Upper lobe of left lung (tissue), 6 donors: ENCODE results near the gene TRIM16. TPM values are rescaled to one million over a fixed set of nuclear protein-coding genes. Genes with fewer than 3 reads are reported as not detected.
"Not testable (repeated sequence)": the region's sequence is repeated elsewhere in the genome, so short reads cannot be mapped to it uniquely, and the experiment has no call there.

Source experiments
- ATAC-seq, 2 donors: fragments of 200-7000 bp; cut with Tn5 transposase; one replicate each; pipeline ENCODE4 v1.9.1; 2022; ENCODE audit warnings: mild to moderate bottlenecking in 2 of 2, moderate library complexity in 2 of 2; ENCODE audit not compliant: low FRiP score in 2 of 2
- DNase-seq, 2 donors: peaks; one replicate each; pipeline ENCODE4 v3.0.0-alpha.2; 2019 to 2020
- H3K27ac ChIP-seq, 4 donors: fragments of 200-600 bp; sonication (generic); one replicate each; pipeline ENCODE4 v1.5.1; 2016 to 2019
- H3K27me3 ChIP-seq, 4 donors: fragments of 200-600 bp; sonication (generic); one replicate each; pipeline ENCODE4 v1.5.1; 2017 to 2019
- H3K36me3 ChIP-seq, 4 donors: fragments of 200-600 bp; sonication (generic); one replicate each; pipeline ENCODE4 v1.5.1; 2016 to 2019
- H3K4me1 ChIP-seq, 4 donors: fragments of 200-600 bp; sonication (generic); one replicate each; pipeline ENCODE4 v1.5.1; 2018 to 2019
- H3K4me3 ChIP-seq, 4 donors: fragments of 200-600 bp; sonication (generic); one replicate each; pipeline ENCODE4 v1.5.1; 2017 to 2019; ENCODE audit warnings: mild to moderate bottlenecking in 2 of 4, moderate library complexity in 1 of 4
- H3K9me3 ChIP-seq, 4 donors: fragments of 200-600 bp; sonication (generic); one replicate each; pipeline ENCODE4 v1.5.1; 2018 to 2019
- WGBS, 2 donors: methylation state at CpG; one replicate each; pipeline ENCODE4 v1.1.5; 2017 to 2018; 5-methylcytosine and 5-hydroxymethylcytosine counted together
- total RNA-seq, 6 donors: library from RNA; depleted of rRNA in 4 of 6; stranded (reverse); fragments of >200 nt in 4 of 6; gene quantifications; one replicate each; pipeline versions ENCODE4 v1.1.0 to v1.2.1, GENCODE V29; 2016 to 2021
- donor health status: DM: no; HTN: no; CAD: no; lungs with moderate emphysema.
- donor health status: DM: no; HTN: yes; CAD: no; lungs with severe emphysema.

The TRIM16 gene
- total RNA-seq, 6 donors from 2014 or later = 15.7 to 63.2 (median 27.5) TPM

GRCh38 chr17:15629991-15630390 is 54.1 kb downstream of the TRIM16 start:
- peaks cover 0 to 18% (median 8%) of the 10 kb centered on the region in 4 donors for H3K36me3 ChIP-seq
- H3K4me3 ChIP-seq, H3K27ac ChIP-seq, DNase-seq, H3K4me1 ChIP-seq, H3K9me3 ChIP-seq, H3K27me3 ChIP-seq: not testable (repeated sequence)
- 86 to 91% methylated on average over 7 of the region's 7 CpGs for WGBS, 2 donors
- peak in 1 of 2 donors; percentile 26 for ATAC-seq

GRCh38 chr17:15623661-15624209 is 60.4 kb downstream of the TRIM16 start:
- H3K9me3 ChIP-seq, H3K4me1 ChIP-seq, H3K27me3 ChIP-seq, H3K27ac ChIP-seq, H3K36me3 ChIP-seq, H3K4me3 ChIP-seq, DNase-seq: not testable (repeated sequence)
- ATAC-seq = peak in 1 of 2 donors; percentile 34
- WGBS, 2 donors = 83 to 84% methylated on average over 3 of the region's 3 CpGs

DNA sequence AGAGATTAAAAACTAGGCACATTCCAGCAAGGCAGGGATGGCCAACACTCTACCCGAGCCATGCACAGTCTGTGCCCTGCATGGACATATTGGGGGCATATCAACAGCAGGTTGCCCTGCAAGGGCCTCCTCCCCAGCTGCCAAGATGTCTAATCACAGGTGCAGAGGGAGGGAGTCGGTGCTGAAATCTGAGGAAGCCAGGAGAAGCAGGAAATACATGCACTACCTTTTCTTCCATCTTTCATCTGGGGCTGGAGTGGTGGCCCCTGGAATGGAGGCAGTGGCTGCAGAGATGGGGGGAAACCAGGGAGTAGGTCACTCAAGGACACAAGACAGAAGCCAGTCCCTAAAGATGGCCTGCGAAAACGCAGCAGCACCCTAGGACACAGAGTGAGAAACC is 60.9 kb downstream of the TRIM16 start:
- H3K4me3 ChIP-seq, H3K27me3 ChIP-seq, ATAC-seq, H3K9me3 ChIP-seq, H3K4me1 ChIP-seq, DNase-seq, H3K36me3 ChIP-seq, H3K27ac ChIP-seq: not testable (repeated sequence)
- 85 to 100% methylated on average over 2 to 3 of the region's 4 CpGs for whole genome bisulfite sequencing, 2 donors

- H3K9me3 ChIP-seq, H3K27ac ChIP-seq, DNase-seq, H3K4me3 ChIP-seq, H3K27me3 ChIP-seq, H3K4me1 ChIP-seq, ATAC-seq, H3K36me3 ChIP-seq: not testable (repeated sequence)
- WGBS, 2 donors = 72 to 100% methylated on average over 3 to 5 of the region's 8 CpGs
These were observed 62.0 kb downstream of the TRIM16 start for GRCh38 chr17:15622124-15622523.

- peak in 1 of 2 donors; percentile 80 for ATAC-seq
- not testable (repeated sequence) for H3K27me3 ChIP-seq, H3K9me3 ChIP-seq, H3K4me1 ChIP-seq, DNase-seq, H3K27ac ChIP-seq, H3K36me3 ChIP-seq
- H3K4me3 ChIP-seq = peak within 1 kb of the TSS in 1 of 4 donors; percentile 20
- 60 to 73% methylated on average over 6 to 11 of the region's 12 CpGs for WGBS, 2 donors
These were observed 64.6 kb downstream of the TRIM16 start, which contains the start of gene FBXW10B for GRCh38 chr17:15619331-15620058. TSS of gene FBXW10B (minus strand) at chr17:15619704. CDS start at chr17:15619512, 192 bp downstream.

- WGBS, 2 donors = 51 to 55% methylated on average over 3 to 4 of the region's 4 CpGs
- not testable (repeated sequence) for ATAC-seq, H3K27me3 ChIP-seq, H3K27ac ChIP-seq, H3K36me3 ChIP-seq, H3K4me1 ChIP-seq, DNase-seq, H3K9me3 ChIP-seq, H3K4me3 ChIP-seq
These were observed 67.3 kb downstream of the TRIM16 start for GRCh38 chr17:15616828-15617227.

GRCh38 chr17:15615850-15616249 is 68.3 kb downstream of the TRIM16 start:
- not testable (repeated sequence) for H3K36me3 ChIP-seq, H3K27ac ChIP-seq, H3K27me3 ChIP-seq, H3K9me3 ChIP-seq, ATAC-seq, H3K4me3 ChIP-seq, H3K4me1 ChIP-seq, DNase-seq
- WGBS, 2 donors = 47 to 56% methylated on average over 6 of the region's 6 CpGs

GRCh38 chr17:15613111-15613510 is 71.0 kb downstream of the TRIM16 start:
- not testable (repeated sequence) for DNase-seq, H3K9me3 ChIP-seq, H3K4me1 ChIP-seq, ATAC-seq, H3K36me3 ChIP-seq, H3K4me3 ChIP-seq, H3K27me3 ChIP-seq, H3K27ac ChIP-seq
- 100% methylated on average over 1 of the region's 1 CpG; no CpG with 5 or more reads in 1 of the 2 donors for WGBS, 2 donors

GRCh38 chr17:15592960-15593359 is 91.2 kb downstream of the TRIM16 start:
- not testable (repeated sequence) for H3K9me3 ChIP-seq, H3K27me3 ChIP-seq, H3K4me3 ChIP-seq, DNase-seq, ATAC-seq, H3K36me3 ChIP-seq, H3K4me1 ChIP-seq, H3K27ac ChIP-seq
- 81 to 84% methylated on average over 6 to 8 of the region's 8 CpGs for WGBS, 2 donors

GRCh38 chr17:15591986-15592385 is 92.1 kb downstream of the TRIM16 start:
- not testable (repeated sequence) for H3K4me1 ChIP-seq, H3K4me3 ChIP-seq, DNase-seq, ATAC-seq, H3K9me3 ChIP-seq, H3K27ac ChIP-seq, H3K27me3 ChIP-seq, H3K36me3 ChIP-seq
- 37 to 56% methylated on average over 5 of the region's 5 CpGs for WGBS, 2 donors

GRCh38 chr17:15590844-15591243 is 93.3 kb downstream of the TRIM16 start:
- not testable (repeated sequence) for H3K36me3 ChIP-seq, H3K9me3 ChIP-seq, H3K27ac ChIP-seq, DNase-seq, H3K4me3 ChIP-seq, H3K27me3 ChIP-seq, H3K4me1 ChIP-seq
- peak in 1 of 2 donors; percentile 23 for ATAC-seq
- WGBS, 2 donors = 57 to 75% methylated on average over 1 of the region's 1 CpG

DNA sequence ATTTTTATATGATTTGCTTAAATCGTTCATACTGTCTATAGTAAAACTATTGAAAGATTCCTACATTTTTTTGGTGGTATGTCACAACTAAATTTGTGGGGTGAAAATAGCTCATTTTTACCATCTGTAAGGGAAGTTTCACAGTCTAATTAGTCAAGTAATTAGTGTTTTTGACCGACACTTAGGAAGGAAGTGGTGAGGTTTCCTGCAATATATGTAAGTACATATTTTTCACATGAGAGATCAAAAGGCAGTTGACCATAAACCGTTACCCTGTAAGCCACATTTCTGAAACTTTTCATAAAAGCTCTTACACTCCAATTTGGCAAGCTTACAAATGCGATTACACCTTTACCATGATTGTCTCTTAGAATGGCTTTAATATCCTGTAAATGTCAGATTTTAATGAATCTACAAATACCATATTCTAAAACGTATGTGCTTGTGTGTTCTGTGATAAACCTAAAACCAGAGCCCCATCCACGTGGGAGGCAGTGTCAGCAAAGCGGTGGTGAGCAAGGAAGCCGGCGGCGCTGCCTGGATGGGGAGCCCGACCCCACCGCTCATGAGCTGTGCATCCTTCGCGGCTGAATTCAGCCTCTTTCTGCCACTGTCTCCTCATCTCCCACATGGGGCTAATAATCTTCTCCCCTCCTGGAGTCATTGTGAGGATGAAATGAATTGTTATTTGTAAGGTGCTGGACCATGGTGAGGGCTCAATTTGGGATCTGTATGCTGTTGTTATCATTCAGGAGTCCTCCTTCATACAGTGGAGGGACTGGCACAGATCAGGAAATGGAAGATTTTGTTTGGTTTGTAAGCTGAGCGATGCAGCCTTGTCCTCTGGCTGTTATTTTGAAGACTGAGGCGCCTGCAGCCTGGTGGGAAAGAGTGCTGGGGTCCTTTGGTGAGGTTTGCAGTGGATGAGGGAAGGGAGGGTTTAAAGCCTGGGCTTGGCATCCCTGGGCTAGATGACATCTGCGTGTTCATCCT is 94.3 kb downstream of the TRIM16 start:
- DNase-seq = not testable (repeated sequence)

More for the DNA sequence above, 94.3 kb downstream of the TRIM16 start:
- not testable (repeated sequence) for H3K27ac ChIP-seq, ATAC-seq, H3K36me3 ChIP-seq, H3K27me3 ChIP-seq, H3K4me1 ChIP-seq, H3K4me3 ChIP-seq, H3K9me3 ChIP-seq
- 59 to 62% methylated on average over 8 to 13 of the region's 17 CpGs for WGBS, 2 donors
